ENCODE measurements around the gene SPATA6L. TPM values are rescaled to one million over a fixed set of nuclear protein-coding genes. Genes with fewer than 3 reads are reported as not detected.

SPATA6L gene
- polyA plus RNA-seq, 1 of the 3 experiments (the other 2 are of a cell fraction) = 0.44 TPM

- Histone ChIP-seq H3F3A (replicated peaks; ENCODE audit: insufficient read depth) (no peaks in the 10 kb centered on the region), H3K9ac (no peak overlapping the region), H3K9me3 (no peaks in the 10 kb centered on the region), H3K36me3 (replicated peaks in 1 of 2; ENCODE audit: control insufficient read depth in 1 of 2, insufficient read depth in 2 of 2, low read length in 1 of 2) (no peaks in the 10 kb centered on the region), H3K4me2 (no peak overlapping the region), H3K79me2 (ENCODE audit: insufficient read depth) (no peaks in the 10 kb centered on the region), H3K9me2 (no peaks in the 10 kb centered on the region), H3K4me3 (ENCODE audit: low read depth in 2 of 2, low read length in 1 of 2) (no peak overlapping the region), H2AFZ (ENCODE audit: low read depth) (no peak overlapping the region), H3K27me3 (ENCODE audit: insufficient read depth) (no peaks in the 10 kb centered on the region), H3K27ac (ENCODE audit: low read depth in 2 of 2, low read length in 1 of 2) (no peak overlapping the region), H3K4me1 (ENCODE audit: control insufficient read depth in 1 of 2, insufficient read depth in 2 of 2, low read depth in 1 of 2, low read length in 1 of 2) (no peaks in the 10 kb centered on the region), H4K20me1 (ENCODE audit: insufficient read depth) (no peaks in the 10 kb centered on the region)
- TF ChIP-seq SMC3 (IDR thresholded peaks at IDR 0.05; ENCODE audit: low read depth, low read length) (no peak), POLR2AphosphoS5 (IDR thresholded peaks at IDR 0.05; ENCODE audit: low read depth, low read length) (no peak), PBX3 (IDR thresholded peaks at IDR 0.05) (no peak), FOXM1 (IDR thresholded peaks at IDR 0.05; ENCODE audit: low read depth) (no peak), EP300 (IDR thresholded peaks at IDR 0.05; ENCODE audit: borderline replicate concordance in 1 of 2, low read depth in 1 of 2, low read length in 1 of 2) (no peak), FOXJ3 (CRISPR knock-in tag; IDR thresholded peaks at IDR 0.05) (no peak), RXRA (IDR thresholded peaks at IDR 0.05; ENCODE audit: borderline replicate concordance, low read depth) (no peak), FOSL2 (IDR thresholded peaks at IDR 0.05; ENCODE audit: borderline replicate concordance, low read depth) (no peak), IRF3 (IDR thresholded peaks at IDR 0.05; ENCODE audit: low read depth, low read length) (no peak), RFX5 (IDR thresholded peaks at IDR 0.05; ENCODE audit: low read length) (no peak), CHD2 (IDR thresholded peaks at IDR 0.05; ENCODE audit: low read length, partially characterized antibody) (no peak), JUND (IDR thresholded peaks at IDR 0.05) (no peak), REST (IDR thresholded peaks at IDR 0.05; ENCODE audit: low read depth, low read length) (no peak), SIN3A (IDR thresholded peaks at IDR 0.05; ENCODE audit: borderline replicate concordance, low read depth, low read length) (no peak), USF2 (IDR thresholded peaks at IDR 0.05; ENCODE audit: borderline replicate concordance, low read depth, low read length) (no peak), MAX (IDR thresholded peaks at IDR 0.05; ENCODE audit: low read depth) (no peak), RCOR1 (IDR thresholded peaks at IDR 0.05; ENCODE audit: low read length) (no peak), GATA2 (CRISPR knock-in tag; IDR thresholded peaks at IDR 0.05) (no peak)
- ChIA-PET CTCF (interaction anchor here (0.7 to 2.9 kb wide), 9 partner anchors 15 to 984 kb away, joined by 3 to 20 read pairs (median 6); no protein-coding TSS in a partner anchor), POLR2A (no interaction called here)
- no peak for DNase-seq
- WGBS (ENCODE audit: low lambda C conversion rate) = 71% methylated on average over 5 of the region's 5 CpGs
Observed at GRCh38 chr9:4603830-4604229, 62.5 kb downstream of the SPATA6L start.

Measured in SK-N-SH (cell line).